KG1 (cell line): ENCODE measurements around the gene INO80D.
"Not testable (repeated sequence)": the region's sequence is repeated elsewhere in the genome, so short reads cannot be mapped to it uniquely, and the experiment has no call there.

Experiments
- DNase-seq: peaks from one replicate; lab custom pipeline; 2025; lab: John Stamatoyannopoulos, UW

INO80D gene

GRCh38 chr2:205976934-205977659, 108.9 kb downstream of the INO80D start:
- not testable (repeated sequence) for DNase-seq

GRCh38 chr2:205976120-205976814, 109.7 kb downstream of the INO80D start:
- DNase-seq, result no peak

GRCh38 chr2:205975082-205975949, 110.7 kb downstream of the INO80D start:
- no peak for DNase-seq

- DNase-seq, result no peak
Measured at GRCh38 chr2:205972113-205972512, 113.9 kb downstream of the INO80D start.

GRCh38 chr2:205970348-205970747, 115.6 kb downstream of the INO80D start:
- no peak for DNase-seq

GRCh38 chr2:205969584-205969983, 116.4 kb downstream of the INO80D start:
- no peak for DNase-seq

- DNase-seq, result no peak
Measured at GRCh38 chr2:205967391-205968075, 118.4 kb downstream of the INO80D start.

- no peak for DNase-seq
Measured at GRCh38 chr2:205965707-205966106, 120.3 kb downstream of the INO80D start.

GRCh38 chr2:205964111-205964761, 121.7 kb downstream of the INO80D start:
- DNase-seq, result no peak

- DNase-seq, result no peak
Measured at GRCh38 chr2:205959521-205959920, 126.5 kb downstream of the INO80D start.

- DNase-seq, result no peak
Measured at GRCh38 chr2:205957452-205958154, 128.4 kb downstream of the INO80D start.

GRCh38 chr2:205954707-205955106, 131.3 kb downstream of the INO80D start:
- no peak for DNase-seq

GRCh38 chr2:205952282-205952681, 133.7 kb downstream of the INO80D start:
- DNase-seq, result no peak

- DNase-seq, result no peak
Measured at GRCh38 chr2:205948883-205949282, 137.1 kb downstream of the INO80D start.

- DNase-seq, result no peak
Measured at GRCh38 chr2:205948496-205948837, 137.5 kb downstream of the INO80D start.

GRCh38 chr2:205947621-205948495, 138.1 kb downstream of the INO80D start:
- DNase-seq, result peak; percentile 9

- DNase-seq, result no peak
Measured at GRCh38 chr2:205946226-205946625, 139.7 kb downstream of the INO80D start.
